HuH-7.5 (cell line): Measurements from ENCODE around the gene HTRA1.

ENCODE experiments used
- DNase-seq: peaks from one replicate; pipeline ENCODE4 v3.0.0; 2011; ENCODE audit warnings: low spot score

Gene HTRA1

DNA sequence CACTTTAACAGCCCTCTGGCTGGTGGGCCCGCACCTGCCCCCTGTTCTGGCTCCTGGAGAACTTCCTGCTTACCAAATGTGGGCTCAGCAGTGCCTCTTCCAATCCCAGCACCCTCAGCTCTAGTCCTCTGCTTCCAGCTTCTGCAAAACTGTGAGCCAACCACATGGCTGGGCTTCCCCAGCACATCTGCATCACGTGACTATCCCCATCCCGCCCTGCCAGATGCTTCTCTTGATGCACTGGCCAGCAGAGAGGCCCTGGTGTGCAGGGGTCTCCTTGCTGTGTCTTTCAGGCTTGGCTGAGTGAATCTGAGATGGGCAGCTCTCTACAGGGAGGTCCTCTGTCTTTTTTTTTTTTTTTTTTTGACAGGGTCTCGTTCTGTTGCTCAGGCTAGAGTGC, 55.4 kb downstream of the HTRA1 start:
- DNase-seq: no peak

DNA sequence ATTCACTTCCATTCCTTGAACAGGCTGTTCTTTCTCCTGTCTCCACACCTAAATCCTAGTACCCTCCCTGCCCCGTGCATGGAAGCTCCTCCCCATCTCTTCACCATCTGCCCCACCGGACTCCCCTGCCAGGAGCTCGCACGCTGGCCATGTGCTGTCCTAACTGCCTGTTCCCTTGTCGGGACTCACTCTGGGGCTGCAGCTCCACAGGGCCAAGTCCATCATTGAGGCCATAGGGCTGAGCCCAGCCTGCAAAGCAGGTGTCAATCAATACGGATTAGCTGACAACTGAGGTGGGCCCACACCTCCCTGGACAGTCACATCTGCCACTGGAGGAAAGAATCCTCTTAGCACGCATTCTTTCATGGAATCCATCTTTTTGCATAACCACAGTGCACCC, 57.8 kb downstream of the HTRA1 start:
- DNase-seq: no peak

DNA sequence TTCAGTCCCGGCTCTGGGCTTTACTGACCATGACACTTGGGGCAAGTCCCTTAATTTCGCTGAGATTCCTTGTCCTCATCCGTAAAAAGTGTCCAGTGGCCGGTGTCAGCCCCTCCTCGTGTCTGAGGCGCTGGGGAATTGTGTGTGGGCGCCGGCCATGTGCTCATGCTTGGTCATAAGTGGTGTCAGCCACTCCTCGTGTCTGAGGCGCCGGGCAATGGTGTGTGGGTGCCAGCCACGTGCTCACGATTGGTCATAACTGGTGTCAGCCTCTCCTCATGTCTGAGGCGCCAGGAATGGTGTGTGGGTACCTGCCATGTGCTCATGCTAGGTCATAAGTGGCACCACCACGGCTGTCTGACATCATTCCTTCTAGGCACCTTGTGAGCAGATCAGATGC, 58.5 kb downstream of the HTRA1 start:
- DNase-seq: no peak

DNA sequence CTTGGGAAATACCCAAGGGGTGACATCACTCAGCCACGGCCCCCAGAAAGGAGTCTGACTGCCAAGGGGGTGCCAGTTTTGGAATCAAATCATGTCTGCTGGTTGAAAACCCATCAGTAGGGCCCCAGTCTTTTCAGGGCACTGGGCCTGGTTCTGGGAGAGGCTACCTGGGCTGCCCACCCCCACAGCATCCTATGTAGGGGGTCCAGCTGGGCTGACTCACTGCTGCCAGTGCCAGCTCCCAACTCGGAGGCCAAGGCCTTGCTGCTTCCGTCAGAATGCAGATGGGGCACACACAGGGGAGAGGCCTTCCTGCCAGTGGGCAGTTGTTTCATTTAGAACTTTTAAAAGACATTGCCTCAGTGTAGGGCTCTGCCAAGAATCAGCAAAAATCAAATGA, 59.7 kb downstream of the HTRA1 start:
- DNase-seq: no peak

DNA sequence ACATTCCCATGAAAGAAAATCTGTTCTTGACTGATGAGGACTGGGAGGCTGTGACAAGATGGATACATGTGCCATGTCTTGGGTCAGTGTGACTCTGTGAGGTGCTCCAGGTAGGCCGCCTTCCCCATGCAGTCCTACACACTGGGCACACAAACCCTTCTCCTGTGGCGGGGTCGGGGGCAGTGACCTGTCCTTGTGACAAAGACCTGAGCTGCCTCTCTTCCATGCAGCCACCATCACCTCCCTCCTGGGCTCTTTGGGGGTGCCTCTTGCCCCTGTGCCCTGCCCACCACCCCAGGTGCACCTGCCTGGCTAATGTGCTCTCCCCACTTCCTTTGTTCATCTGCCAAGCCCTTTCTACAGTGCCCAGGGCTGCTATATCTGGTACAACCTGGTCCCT, 63.5 kb downstream of the HTRA1 start:
- no peak for DNase-seq

DNA sequence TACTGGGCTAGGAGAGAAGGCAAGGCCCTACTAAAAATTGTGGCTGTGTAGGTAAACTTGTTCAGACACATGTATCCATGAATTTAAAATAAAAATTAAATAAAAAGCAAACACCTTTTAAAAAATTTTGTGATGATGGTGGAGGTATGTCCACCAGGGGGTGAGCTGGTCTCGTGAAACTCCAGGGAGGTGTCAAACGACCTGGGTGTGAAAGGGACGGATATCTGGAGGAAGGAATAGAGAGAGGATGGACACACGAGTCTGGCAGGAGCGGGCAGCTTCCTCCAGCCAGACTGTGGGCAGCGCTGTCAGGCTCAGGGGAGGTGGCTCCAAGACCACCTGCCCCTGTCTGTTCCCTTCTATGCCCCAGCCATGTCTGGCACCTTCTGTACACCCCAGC, 64.4 kb downstream of the HTRA1 start:
- peak; percentile 34 for DNase-seq

DNA sequence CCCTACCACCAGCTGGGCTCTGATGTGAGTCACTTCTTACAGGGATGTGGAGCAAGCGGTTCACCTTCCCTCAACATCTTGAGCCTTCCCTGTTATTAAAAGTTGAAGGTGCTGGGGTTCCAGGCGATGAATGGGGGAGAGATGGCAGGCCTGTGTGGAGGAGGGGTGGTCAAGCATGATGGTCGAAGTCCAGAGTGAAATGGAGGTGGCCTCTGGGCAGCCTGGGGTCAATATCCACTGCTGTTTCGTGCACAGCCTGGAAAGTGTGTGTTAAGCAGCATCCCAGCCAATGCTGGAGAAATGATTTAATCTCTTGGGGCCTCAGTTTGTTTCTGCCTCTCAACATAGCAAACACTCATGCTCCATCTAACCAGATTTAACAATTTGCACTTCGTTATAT, 65.5 kb downstream of the HTRA1 start:
- no peak for DNase-seq

DNA sequence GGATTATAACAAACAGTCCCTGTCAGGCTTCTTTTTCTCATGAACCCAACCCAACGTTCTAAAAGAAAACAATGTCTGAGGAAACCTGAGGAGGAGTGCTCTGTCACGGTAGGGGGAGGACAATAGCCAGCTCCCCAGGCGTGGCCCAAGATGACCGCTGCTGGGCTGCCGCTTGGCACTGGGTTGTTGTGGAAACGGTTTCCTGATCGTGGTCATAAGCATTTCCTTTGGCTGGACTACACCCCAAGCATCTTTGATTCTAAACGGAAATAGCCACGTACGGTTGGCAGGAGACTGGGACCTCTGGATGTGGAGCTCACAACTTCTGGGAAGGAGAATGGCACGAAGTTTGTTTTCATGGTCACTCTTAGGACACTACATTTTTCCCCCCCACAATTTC, 68.8 kb downstream of the HTRA1 start:
- DNase-seq: no peak

DNA sequence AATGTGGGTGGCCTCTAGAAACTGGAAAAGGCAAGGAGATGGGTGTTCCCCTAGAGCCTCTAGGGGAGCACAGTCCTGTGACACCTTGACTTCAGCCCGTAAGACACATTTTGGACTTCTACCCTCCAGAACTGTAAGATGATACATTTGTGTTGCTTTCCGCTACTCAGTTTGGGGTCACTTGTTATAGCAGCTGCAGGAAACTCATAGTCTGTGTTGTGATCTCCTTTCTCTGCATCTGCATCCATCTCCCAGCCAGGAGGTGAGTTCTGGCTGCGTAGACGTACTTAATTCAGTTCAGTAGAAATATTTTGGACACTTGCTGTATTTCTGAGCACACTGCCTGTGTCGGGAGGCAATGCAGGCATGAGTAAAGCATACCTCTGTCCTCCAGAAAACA, 69.9 kb downstream of the HTRA1 start:
- DNase-seq: no peak

DNA sequence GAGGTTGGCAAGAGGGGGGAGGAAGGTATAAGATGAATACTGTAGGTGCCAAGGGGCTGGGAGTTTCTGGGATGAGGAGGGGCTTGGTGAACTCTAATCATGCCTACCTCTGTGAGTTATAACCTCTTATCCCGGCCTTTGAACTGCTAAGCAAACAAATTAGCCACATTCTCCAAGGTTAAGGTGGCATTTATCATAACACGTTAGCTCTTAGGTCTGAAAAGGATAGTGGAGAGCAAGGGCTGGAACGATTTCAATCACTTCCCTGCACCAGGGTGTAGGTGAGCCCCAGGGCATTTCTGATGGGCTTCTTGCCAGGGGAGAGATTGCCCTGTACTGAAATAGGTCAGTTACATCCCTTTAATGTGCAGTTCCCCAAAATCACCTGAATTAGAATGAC, 70.6 kb downstream of the HTRA1 start:
- DNase-seq: no peak

DNA sequence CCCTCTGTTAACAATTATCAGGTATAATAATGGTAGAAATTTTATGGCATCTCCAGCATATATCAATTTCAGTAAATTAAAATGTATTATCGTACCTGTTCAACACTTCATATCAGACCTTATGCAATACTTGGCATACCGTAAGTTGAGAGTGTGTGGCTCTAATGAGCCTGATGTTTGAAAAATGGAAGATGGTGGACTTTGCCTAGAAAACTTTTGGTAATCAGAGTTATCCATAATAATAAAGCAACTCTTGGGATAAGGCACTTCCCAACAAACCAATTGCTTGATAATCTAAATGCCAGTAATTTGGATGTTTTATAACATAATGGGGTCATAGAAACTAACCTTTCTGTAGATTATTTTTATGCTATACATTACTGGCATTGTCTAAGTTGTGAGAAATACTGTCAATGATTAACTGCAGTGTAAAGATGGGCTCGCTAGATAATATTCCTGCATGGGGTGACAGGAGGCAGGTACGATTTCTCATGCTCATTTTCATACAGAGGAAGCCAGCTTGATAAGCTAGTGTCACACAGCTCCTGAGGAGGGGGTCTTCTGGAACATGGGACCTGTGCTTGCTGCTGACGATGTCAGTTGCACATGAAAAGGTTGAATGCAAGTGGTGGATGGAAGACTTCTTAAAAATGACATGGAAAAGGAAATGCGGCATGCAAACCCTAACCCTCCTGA, 71.4 kb downstream of the HTRA1 start:
- DNase-seq: no peak

DNA sequence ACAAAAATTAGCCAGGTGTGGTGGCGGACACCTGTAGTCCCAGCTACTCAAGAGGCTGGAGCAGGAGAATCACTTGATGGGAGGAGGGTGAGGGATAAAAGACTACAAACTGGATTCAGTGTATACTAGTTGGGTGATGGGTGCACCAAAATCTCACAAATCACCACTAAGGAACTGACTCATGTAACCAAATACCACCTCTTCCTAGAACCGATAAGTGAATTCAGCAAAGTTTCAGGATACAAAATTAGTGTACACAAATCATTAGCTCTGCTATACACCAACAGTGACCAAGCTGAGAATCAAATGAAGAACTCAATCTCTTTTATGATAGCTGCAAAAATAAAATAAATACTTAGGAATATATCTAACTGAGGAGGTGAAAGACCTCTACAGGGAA, 76.2 kb downstream of the HTRA1 start:
- no peak for DNase-seq

DNA sequence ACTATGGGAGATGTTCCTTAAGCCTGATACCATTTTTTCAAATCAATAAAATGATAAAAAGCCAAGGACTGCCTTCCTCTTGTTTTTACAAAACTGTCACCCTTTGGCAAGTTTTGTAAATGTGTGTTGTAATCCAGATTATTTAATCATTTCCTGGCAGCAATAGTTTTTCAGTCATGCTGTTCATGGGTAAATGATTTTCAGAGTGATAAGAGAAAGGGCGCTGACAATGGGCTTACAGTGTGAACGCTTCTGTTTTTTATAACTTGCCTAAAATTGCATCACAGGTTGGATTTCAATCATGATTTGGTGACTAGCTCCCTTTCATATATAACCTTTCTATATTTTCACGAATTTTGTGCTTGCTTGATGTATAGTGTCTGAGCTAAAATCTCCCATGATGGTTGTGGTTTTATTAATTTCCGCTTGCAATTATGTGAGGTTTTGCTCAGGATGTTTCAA, 80.2 kb downstream of the HTRA1 start:
- DNase-seq: no peak

DNA sequence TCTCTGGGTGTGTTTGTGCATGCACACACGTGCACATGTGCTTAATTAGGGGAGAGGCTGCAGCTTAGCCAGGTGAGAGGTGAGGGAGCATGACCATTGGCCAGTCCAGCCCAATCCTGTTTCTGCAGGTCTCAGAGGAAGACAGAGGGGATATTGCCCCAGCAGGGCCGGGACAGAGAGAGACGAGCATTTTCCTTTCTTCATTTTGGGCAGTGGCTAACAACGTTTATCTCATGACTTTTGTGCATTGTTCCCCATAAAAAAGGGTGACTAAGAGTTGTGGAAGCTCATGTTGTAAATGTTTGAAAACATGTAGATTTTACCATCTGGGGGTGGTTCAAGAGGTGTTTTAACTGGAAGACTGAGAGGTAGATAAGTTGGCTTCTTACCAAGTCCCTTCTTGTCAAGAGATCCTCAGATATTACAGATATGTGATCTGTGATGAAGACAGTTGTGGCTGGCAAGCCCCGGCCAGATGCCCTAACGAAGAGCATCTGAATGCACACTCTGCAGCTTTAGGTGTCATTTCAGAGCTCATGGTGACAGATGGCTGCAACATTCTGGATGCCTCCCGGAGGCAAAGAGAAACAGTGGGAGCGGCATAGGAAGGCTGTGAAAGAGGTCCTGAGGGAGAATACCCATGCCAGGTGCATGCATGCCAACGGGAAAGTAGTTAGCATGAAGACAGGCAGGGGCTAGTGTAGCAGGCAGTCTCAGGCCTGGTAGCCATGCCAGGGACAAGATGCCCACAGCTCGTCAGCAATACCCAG, 82.5 kb downstream of the HTRA1 start:
- DNase-seq: no peak

DNA sequence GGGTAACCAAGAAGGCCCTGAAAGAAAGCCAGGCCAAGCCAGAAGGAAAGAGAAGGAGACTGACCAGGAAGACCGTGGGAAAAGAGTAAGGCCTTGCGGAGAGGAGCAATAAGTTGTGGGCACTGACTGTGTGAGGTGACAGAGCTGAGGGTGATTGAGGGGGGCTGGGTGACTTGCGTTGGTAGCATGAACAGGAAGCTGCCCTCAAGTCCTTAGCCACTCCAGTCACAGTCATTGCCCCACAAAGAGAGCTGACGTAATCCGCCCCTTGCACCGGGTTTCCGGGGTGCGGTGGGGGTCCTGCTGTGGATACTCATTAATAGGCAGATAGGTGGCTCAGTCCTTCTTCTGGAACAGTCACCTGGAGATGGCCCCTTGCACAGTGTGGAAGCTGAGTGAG, 83.1 kb downstream of the HTRA1 start:
- no peak for DNase-seq

DNA sequence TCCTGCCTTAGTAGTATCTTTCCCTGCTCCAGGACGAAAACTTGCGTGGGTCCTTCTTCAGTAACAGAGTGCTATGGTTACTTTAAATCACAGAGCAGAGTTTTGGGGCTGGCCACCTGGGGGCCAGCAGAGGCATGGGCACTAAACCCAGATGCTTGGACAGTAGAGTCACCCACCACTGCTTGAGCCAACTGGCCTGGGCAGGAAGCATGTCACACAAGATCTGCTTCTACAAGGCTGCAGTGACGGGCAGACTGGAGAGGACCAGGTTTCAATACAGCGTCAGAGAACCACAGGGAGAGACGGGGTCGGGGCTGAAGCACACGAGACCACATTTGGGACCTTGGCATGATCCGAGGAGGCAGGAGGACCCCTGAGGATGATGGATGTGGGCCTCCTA, 84.9 kb downstream of the HTRA1 start:
- no peak for DNase-seq

DNA sequence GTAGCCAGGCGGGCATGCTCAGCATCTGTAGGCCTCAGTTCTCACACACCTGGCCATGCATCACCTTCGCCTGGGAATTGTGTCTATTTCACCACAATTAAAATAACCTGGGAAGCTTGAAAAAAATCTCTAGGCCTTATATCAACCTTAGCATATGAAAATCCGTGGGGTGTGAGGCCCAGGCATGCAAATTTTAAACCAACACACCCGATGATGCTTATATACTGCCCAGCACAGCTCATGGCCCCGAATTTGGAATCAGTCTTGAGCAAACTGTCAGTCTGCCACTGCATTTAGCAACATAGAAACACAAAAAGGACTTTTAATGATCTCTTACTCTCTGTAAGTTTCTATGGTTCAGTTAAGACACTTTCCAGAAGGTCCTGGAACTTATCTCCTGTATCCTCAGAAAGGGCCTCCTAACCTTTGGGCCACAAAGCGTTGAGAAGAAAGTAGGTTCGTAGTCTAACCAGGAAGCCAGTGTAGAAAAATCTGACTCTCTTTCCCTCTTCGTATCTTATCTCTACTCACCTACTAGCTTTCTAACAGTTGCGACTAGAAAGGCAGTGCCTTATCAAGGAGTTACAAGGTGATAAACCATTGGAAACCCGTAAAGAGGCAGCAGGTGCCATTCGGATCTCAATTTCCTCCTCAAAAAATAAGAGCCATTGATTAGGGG, 87.2 kb downstream of the HTRA1 start:
- no peak for DNase-seq

DNA sequence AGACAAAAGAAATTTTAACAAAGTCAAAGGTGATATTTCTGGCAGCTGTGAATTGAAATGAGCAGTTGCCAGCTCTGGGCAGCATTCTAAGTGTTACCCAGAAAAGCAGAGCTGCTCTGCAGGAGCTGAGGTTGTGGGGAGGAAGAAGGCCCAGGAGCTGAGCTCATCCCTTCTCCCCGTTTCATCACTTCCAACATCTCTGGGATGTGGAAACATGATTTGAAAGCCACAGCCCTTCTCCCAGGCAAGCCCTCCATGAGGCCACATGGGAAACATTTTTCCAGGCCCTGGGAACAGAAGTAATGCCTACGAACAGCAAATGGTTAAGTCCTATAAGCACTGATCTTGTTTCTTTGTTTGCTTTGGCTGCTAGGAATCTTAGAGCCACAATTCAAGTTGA, 88.3 kb downstream of the HTRA1 start:
- no peak for DNase-seq

DNA sequence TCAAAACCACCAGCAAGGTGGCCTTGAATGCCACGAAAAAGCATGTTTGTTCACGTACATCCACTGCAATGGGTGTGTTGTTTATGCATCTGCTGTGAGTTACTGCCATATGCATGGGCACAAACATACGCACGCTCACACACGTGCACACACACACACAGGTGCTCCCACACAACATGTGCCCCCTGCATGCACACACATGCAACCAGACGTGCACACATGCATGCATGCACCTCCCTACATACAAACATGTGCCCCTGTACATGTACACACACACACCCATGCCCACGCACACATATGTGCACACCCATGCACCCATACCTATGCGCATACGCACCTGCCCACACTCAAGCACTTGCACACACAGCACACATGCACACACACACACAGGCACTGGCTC, 89.1 kb downstream of the HTRA1 start:
- DNase-seq: no peak

DNA sequence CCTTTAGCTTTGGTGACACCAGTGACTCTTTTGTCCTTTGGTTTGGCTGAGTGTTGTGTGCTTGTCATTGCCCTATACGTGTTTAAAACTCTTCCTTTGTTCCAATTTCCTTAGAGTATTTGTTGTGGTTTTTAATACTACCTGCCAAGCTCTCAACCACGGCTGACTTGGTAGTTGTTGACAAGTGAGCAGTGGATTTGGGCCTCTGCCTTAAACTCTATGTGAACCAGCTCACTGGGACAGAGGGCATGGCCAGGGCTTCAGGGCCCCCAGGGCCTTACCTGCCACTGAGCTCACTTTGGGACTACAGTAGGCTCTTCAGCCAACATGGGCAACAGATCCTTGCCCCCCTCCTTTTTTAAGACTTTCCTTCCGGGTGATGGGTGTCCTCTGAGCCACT, 89.6 kb downstream of the HTRA1 start:
- no peak for DNase-seq

DNA sequence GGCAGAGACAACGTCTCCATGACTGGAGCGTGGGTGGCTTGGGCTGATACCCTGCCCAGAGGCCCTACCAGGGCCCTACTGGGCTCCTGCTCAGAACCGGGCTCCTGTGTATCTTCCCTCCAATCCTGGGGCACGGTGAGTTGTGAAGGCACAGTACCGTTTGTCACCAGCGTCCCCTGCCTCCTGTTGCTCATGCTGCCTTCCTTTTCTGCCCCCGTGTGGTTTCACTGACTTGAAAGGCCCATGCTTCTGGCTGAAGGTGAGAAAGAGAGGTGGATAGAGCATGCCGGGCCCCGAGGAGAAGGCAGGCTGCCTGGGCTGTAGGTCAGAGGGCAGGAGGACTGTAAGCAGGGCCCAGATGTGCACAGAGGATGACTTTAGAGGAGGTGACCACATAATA, 90.1 kb downstream of the HTRA1 start:
- DNase-seq: no peak

DNA sequence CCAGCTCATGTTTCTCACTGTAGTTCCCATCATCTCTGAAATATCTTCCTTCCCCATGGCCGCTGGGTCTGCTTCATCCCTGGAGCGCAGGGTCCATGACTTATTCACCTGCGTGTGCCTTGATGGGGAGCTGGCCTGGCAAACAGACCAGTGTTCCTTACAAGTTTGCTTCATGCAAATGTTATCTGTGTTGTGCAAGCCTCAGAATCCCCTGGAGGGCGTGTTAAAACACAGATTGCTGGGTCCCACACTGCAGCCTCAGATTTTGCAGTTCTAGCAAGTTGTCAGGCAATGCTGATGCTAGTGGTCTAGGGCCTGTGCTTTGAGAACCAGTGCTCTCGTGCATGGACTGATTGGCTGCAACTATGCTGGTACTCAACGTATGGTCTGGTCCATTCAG, 92.0 kb downstream of the HTRA1 start:
- DNase-seq: no peak
